Keratinocyte (primary cell): ENCODE data around the gene MRTFB. TPM values are rescaled to one million over a fixed set of nuclear protein-coding genes. Genes with fewer than 3 reads are reported as not detected.

Experiments
- DNase-seq: peaks from one replicate; pipeline ENCODE4 v3.0.0-alpha.2; 2011; ENCODE audit warnings: low read depth, missing footprints, low spot score
- FAIRE-seq: peaks from 2 replicates; lab custom pipeline; 2011; peaks lifted over from hg19 to GRCh38; lab: Jason Lieb, UNC
- H2AFZ ChIP-seq: 2 replicates; pipeline ENCODE4 v1.6.0; 2012; ENCODE audit warnings: low read length, control low read depth, inconsistent platforms; ENCODE audit not compliant: control insufficient read depth
- H3K27ac ChIP-seq: 2 replicates; pipeline ENCODE4 v1.5.1; 2011; ENCODE audit warnings: low read length; ENCODE audit not compliant: control insufficient read depth, insufficient read depth
- H3K27me3 ChIP-seq: 3 replicates; pipeline ENCODE4 v1.6.0; 2011; ENCODE audit warnings: low read length; ENCODE audit not compliant: control insufficient read depth, insufficient read depth; ENCODE audit errors: extremely low read depth
- H3K36me3 ChIP-seq, 2 experiments: 2 replicates in 1 of 2; 3 replicates in 1 of 2; pipeline ENCODE4 v1.5.1; 2011; ENCODE audit warnings: low read length in 2 of 2, mild to moderate bottlenecking in 1 of 2; ENCODE audit not compliant: control insufficient read depth in 2 of 2, insufficient read depth in 2 of 2; ENCODE audit errors: extremely low read depth in 1 of 2
- H3K4me1 ChIP-seq: 3 replicates; pipeline ENCODE4 v1.5.1; 2011; ENCODE audit warnings: low read length; ENCODE audit not compliant: control insufficient read depth, insufficient read depth; ENCODE audit errors: extremely low read depth
- H3K4me2 ChIP-seq: 3 replicates; pipeline ENCODE4 v1.6.0; 2011; ENCODE audit warnings: low read depth, low read length; ENCODE audit not compliant: control insufficient read depth, insufficient read depth; ENCODE audit errors: extremely low read depth
- H3K4me3 ChIP-seq, 3 experiments: fragments of 200-600 bp in 1 of 3; sonication (generic) in 1 of 3; 2 replicates in 2 of 3; 3 replicates in 1 of 3; pipeline ENCODE4 v1.5.1; 2011 to 2016; ENCODE audit warnings: low read length in 3 of 3, mild to moderate bottlenecking in 3 of 3, control low read depth in 2 of 3, inconsistent platforms in 1 of 3, low read depth in 1 of 3, mixed read lengths in 1 of 3, mixed run types in 1 of 3, moderate library complexity in 1 of 3; ENCODE audit not compliant: control insufficient read depth in 2 of 3, insufficient read depth in 2 of 3; ENCODE audit errors: extremely low read depth in 1 of 3
- H3K79me2 ChIP-seq: 2 replicates; pipeline ENCODE4 v1.6.0; 2012; ENCODE audit warnings: low read length; ENCODE audit not compliant: control insufficient read depth, insufficient read depth
- H3K9ac ChIP-seq: 3 replicates; pipeline ENCODE4 v1.6.0; 2011; ENCODE audit warnings: low read length; ENCODE audit not compliant: control insufficient read depth, insufficient read depth; ENCODE audit errors: extremely low read depth
- H3K9me1 ChIP-seq: 3 replicates; pipeline ENCODE4 v1.6.0; 2011; ENCODE audit warnings: low read length; ENCODE audit not compliant: control insufficient read depth, insufficient read depth; ENCODE audit errors: extremely low read depth
- H3K9me3 ChIP-seq: 2 replicates; pipeline ENCODE4 v1.5.1; 2012; ENCODE audit warnings: low read depth, low read length; ENCODE audit not compliant: control insufficient read depth
- H4K20me1 ChIP-seq: 3 replicates; pipeline ENCODE4 v1.6.0; 2011; ENCODE audit warnings: low read length; ENCODE audit not compliant: control insufficient read depth, insufficient read depth; ENCODE audit errors: extremely low read depth
- EZH2 ChIP-seq: IDR thresholded peaks from one replicate; pipeline ENCODE4 v1.6.1; 2012; ENCODE audit warnings: inconsistent platforms, mild to moderate bottlenecking, low read length, moderate library complexity
- dilution Hi-C: fragments of 300-500 bp; cut with MboI; formaldehyde crosslinking; loops from one replicate; pipeline ENCODE4 v1.7.0; 2020; ENCODE audit warnings: low sequenced_read_pairs; ENCODE audit not compliant: extremely low pct_ligation_motif_present
- polyA plus RNA-seq, 5 experiments: library from polyadenylated mRNA; depleted of rRNA in 3 of 5; stranded (reverse) in 3 of 5; stranded (forward) in 1 of 5; unstranded in 1 of 5; fragments of >200 nt; gene quantifications; 1 replicate in 1 of 5; 2 replicates in 3 of 5; 3 replicates in 1 of 5; pipeline versions ENCODE4 v1.2.1 to v1.2.3, GENCODE V29; 2011 to 2012; ENCODE audit warnings: missing spikeins in 2 of 5, low read depth in 1 of 5, low replicate concordance in 1 of 5
- TF ChIP-seq, protein P1 (sequence below), 3 experiments: IDR thresholded peaks in 1 of 3; conservative IDR thresholded peaks in 1 of 3; optimal IDR thresholded peaks in 1 of 3; 2 replicates in 2 of 3; 3 replicates in 1 of 3; pipeline versions ENCODE3 to v1.5.1; 2011; ENCODE audit warnings: low read length in 3 of 3, mild to moderate bottlenecking in 3 of 3, moderate library complexity in 2 of 3, control low read depth in 1 of 3, inconsistent platforms in 1 of 3; ENCODE audit not compliant: insufficient read depth in 2 of 3; ENCODE audit errors: extremely low read depth in 1 of 3

Gene MRTFB
- polyA plus RNA-seq, 1 donor (not counting 4 experiments of a cell fraction or from before 2014, with no cell fraction given) = 12.1 TPM

DNA sequence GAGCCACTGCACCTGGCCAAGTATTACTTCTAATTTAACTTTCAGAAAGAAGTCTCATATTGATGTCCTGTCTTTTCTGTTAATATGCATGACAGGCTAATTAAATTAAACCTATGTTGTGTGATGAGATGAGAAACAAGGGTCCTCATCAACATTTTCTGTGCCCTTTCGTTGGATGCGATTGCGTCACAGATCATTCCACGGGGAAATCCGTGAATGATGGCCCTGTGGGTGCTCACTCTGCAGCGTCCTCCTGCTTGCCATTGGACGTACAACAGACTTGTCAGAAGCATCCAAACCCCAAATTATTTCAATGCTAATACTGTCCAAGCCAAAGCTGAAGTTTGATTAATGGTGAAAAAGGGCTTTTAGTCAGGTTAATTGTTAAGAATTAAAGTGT, 197.0 kb downstream of the MRTFB start:
- H2AFZ ChIP-seq = no peak overlapping the region
- no peaks in the 10 kb centered on the region for H3K9me1 ChIP-seq
- dilution Hi-C loops = no loop called here
- no peak for TF ChIP-seq EZH2
- TF ChIP-seq, protein P1, sequence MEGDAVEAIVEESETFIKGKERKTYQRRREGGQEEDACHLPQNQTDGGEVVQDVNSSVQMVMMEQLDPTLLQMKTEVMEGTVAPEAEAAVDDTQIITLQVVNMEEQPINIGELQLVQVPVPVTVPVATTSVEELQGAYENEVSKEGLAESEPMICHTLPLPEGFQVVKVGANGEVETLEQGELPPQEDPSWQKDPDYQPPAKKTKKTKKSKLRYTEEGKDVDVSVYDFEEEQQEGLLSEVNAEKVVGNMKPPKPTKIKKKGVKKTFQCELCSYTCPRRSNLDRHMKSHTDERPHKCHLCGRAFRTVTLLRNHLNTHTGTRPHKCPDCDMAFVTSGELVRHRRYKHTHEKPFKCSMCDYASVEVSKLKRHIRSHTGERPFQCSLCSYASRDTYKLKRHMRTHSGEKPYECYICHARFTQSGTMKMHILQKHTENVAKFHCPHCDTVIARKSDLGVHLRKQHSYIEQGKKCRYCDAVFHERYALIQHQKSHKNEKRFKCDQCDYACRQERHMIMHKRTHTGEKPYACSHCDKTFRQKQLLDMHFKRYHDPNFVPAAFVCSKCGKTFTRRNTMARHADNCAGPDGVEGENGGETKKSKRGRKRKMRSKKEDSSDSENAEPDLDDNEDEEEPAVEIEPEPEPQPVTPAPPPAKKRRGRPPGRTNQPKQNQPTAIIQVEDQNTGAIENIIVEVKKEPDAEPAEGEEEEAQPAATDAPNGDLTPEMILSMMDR (optimal IDR thresholded peaks at IDR 0.05 in 1 of 3, IDR thresholded peaks at IDR 0.05 in 1 of 3, conservative IDR thresholded peaks at IDR 0.05 in 1 of 3; ENCODE audit: extremely low read depth in 1 of 3, insufficient read depth in 2 of 3, low read length in 3 of 3) = no peak
- H3K27me3 ChIP-seq = no peaks in the 10 kb centered on the region
- no peak overlapping the region for H3K9ac ChIP-seq
- no peaks in the 10 kb centered on the region for H4K20me1 ChIP-seq
- H3K4me1 ChIP-seq = no peaks in the 10 kb centered on the region
- no peak for FAIRE-seq
- DNase-seq = no peak
- H3K9me3 ChIP-seq = no peaks in the 10 kb centered on the region
- H3K79me2 ChIP-seq = no peaks in the 10 kb centered on the region
- H3K4me3 ChIP-seq = no peak overlapping the region
- peaks cover 0 to 12% of the 10 kb centered on the region in 2 experiments for H3K36me3 ChIP-seq
- H3K27ac ChIP-seq = no peak overlapping the region
- no peak overlapping the region for H3K4me2 ChIP-seq

DNA sequence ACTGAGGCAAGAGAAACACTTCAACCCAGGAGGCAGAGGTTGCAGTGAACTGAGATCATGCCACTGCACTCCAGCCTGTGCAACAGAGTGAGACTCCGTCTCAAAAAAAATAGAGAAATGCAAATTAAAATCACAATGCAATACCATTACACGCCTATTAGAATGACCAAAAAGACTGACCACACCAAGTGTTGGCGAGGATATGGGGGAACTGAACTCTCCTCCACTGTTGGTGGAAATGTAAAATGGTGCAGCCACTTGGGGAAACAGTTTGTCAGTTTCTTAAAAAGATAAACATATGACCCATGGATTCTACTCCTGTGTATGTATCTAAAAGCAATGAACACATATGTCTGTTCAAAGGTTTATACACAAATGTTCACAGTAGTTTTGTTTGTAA, 204.8 kb downstream of the MRTFB start:
- Histone ChIP-seq H3K27me3 (no peaks in the 10 kb centered on the region), H3K4me1 (no peaks in the 10 kb centered on the region), H3K9ac (no peak overlapping the region), H3K4me2 (no peak overlapping the region), H3K9me1 (no peaks in the 10 kb centered on the region), H3K27ac (no peak overlapping the region), H3K79me2 (no peaks in the 10 kb centered on the region), H4K20me1 (no peaks in the 10 kb centered on the region), H2AFZ (no peak overlapping the region), H3K36me3 (no peaks in the 10 kb centered on the region), H3K9me3 (no peaks in the 10 kb centered on the region), H3K4me3 (no peak overlapping the region)
- dilution Hi-C loops = no loop called here
- no peak for DNase-seq
- no peak for TF ChIP-seq EZH2
- TF ChIP-seq, protein P1 (optimal IDR thresholded peaks at IDR 0.05 in 1 of 3, IDR thresholded peaks at IDR 0.05 in 1 of 3, conservative IDR thresholded peaks at IDR 0.05 in 1 of 3; ENCODE audit: extremely low read depth in 1 of 3, insufficient read depth in 2 of 3, low read length in 3 of 3) = no peak
- no peak for FAIRE-seq
